HG03060 (cell line): ENCODE data around the gene PITRM1.

ENCODE experiments used
- ATAC-seq: cut with Tn5 transposase; IDR thresholded peaks from one replicate; pipeline ENCODE4 v1.9.1; 2021; ENCODE audit warnings: low read depth, moderate number of reproducible peaks; ENCODE audit not compliant: unreplicated experiment

The PITRM1 gene

GRCh38 chr10:3169673-3170072, 2.9 kb downstream of the PITRM1 start:
- ATAC-seq, result no peak

- no peak for ATAC-seq
Measured at GRCh38 chr10:3169271-3169670, 3.3 kb downstream of the PITRM1 start.

- no peak for ATAC-seq
Measured at GRCh38 chr10:3167611-3168330, 4.8 kb downstream of the PITRM1 start.

- ATAC-seq, result no peak
Measured at GRCh38 chr10:3166496-3167290, 5.9 kb downstream of the PITRM1 start.

DNA sequence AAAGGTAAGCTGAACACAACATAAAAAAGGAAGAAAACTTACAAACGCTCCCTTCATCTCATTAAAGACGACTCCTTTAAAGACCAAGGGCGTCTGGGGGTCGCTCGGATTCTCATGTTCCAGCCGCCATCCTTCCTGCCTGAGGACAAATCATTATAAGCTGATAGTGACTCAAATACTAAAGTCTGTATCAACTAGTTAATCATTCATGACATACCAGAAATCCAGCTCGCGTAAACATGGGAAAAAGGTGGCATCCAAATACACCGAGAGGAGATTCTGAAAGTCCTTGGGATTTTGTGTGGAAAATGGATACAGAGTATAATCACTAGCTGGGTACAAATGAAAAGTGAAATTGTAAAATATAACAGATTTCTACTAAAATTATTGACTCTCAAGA, 7.4 kb downstream of the PITRM1 start:
- ATAC-seq, result no peak

GRCh38 chr10:3163879-3164278, 8.7 kb downstream of the PITRM1 start:
- no peak for ATAC-seq

GRCh38 chr10:3162533-3162932, 10.0 kb downstream of the PITRM1 start:
- ATAC-seq, result no peak

DNA sequence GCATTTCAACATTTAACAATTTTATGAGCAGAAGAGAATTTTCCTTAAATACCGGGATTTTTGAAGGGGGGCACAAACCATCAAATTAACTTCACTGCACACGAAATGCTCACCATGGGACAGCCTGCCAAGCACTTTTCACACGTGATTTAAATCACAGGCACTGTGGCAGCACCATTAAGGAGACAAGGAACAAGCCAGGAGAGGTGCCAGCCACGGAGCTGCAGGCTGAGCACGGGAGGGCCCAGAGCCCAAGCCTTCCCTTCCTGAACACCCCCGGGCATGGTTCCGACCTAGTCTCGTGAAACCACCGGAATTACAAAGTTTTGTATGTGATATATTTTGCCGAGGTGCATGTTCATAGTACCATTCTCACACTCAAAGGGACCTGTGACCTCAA, 13.4 kb downstream of the PITRM1 start:
- ATAC-seq, result no peak

DNA sequence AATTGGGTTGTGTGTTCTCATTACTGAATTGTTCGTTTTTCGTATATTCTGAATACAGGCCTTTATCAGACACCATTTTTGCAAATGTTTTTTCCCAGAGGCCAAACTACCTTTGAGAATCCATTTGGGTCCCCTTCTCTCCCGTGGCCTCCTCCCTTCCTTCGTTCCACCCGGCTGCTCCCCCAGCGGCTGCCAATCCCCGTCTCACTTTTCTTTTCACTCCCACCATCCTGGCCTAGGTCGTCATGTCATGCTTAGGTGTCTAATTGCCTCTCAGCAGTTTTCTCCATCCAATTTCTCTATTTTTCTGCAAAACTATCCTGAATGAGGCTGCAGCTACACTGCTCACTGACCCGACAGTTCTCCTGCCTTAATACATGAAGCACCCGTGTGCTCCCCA, 17.9 kb downstream of the PITRM1 start:
- ATAC-seq, result no peak

DNA sequence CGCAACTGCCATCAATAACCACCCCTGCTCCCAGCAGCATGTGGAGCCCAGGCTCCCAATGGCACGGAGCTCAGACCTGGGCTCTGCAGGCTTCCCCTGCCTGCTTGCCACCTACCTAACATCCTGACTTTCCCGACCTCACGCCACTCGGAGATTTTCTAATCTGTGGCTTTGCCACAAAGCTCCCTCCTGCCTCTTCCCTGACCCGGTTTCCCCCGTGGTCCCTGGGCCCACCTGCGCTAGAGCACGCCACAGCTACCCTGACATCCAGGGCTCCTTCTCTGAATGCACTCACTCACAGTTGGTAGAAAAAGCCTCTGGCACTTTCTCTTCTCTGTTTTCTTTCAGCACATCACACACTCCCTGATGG, 20.0 kb downstream of the PITRM1 start:
- ATAC-seq, result no peak

- no peak for ATAC-seq
Measured at GRCh38 chr10:3151889-3152565, 20.6 kb downstream of the PITRM1 start.

DNA sequence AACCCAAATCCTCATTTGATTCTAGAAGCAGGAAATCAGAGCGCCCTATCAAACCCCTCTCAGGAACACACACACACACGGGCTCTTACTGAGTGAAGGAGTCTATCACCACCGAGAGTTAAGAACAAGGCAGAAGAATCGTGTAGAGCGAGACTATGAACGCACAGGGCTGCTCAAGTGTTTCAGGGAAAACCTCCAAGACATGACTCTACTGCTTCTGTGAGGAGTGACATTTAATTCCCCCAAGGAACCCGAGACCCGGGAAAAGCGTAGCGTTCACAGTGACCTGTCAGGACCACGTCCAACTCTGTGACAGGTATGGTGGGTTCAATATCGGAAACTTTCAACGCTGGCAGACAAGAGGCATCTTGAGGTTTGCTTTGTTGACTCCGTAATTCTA, 21.6 kb downstream of the PITRM1 start:
- no peak for ATAC-seq

DNA sequence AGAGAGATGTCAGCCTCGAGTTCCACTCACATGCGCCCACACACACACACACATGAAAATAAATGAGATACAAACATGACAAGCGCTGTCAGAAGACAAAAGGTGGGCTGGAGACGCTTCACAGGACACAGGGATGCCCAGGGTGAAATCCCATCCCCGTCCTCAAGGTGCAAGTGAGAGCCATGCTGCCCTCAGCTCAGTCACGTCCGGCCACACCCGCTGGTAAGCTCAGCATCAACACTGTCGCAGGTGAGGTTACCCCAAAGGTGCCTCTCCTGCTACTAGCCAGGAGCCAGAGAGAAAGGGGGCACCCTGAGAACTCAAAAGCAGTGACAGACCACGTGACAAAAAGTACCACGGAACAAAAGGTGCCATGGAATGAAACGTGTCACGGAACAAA, 22.2 kb downstream of the PITRM1 start:
- ATAC-seq, result no peak

GRCh38 chr10:3149918-3150317, 22.7 kb downstream of the PITRM1 start:
- ATAC-seq, result no peak

DNA sequence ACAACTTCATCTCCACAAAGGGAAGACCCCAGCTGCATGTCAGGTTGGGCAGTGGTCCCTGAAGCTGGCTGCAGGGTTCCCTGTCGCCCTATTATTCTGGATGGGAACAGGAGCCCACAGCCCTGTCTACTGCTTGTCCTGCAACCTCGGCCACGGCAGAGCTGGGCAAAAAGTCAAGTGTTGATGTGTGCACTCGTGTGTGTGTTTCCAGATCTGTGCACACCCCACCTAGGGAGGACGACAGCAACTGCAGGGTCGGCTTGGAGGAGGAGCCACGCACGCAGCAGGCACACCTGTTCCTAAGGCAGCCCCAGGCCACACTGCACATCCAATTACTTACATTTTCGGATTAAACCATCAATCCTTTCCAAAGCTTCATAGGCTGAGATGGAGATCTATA, 23.6 kb downstream of the PITRM1 start:
- no peak for ATAC-seq

- no peak for ATAC-seq
Measured at GRCh38 chr10:3148041-3148440, 24.5 kb downstream of the PITRM1 start.

GRCh38 chr10:3147117-3147820, 25.3 kb downstream of the PITRM1 start:
- no peak for ATAC-seq

DNA sequence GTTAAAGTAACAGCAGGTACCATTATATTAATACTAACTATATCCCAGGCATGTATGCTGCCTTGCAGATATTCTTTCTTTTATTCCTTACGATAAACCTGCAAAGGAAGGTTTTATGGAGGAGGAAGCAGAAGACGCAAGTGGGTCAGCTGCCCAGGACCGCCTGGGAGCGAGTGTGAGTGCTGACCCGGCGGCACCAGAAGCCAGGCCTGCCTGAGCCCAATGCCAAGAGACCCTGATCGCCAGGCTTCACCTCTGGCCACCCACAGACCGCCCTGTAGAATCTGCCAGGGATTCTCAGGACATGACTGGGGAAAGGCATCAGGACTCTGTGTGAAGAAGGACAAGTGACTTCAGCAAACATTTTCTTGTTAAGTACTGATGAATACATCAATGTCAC, 26.3 kb downstream of the PITRM1 start:
- ATAC-seq, result no peak

GRCh38 chr10:3145366-3145765, 27.2 kb downstream of the PITRM1 start:
- ATAC-seq, result no peak

GRCh38 chr10:3143791-3144434, 28.7 kb downstream of the PITRM1 start:
- ATAC-seq, result no peak

DNA sequence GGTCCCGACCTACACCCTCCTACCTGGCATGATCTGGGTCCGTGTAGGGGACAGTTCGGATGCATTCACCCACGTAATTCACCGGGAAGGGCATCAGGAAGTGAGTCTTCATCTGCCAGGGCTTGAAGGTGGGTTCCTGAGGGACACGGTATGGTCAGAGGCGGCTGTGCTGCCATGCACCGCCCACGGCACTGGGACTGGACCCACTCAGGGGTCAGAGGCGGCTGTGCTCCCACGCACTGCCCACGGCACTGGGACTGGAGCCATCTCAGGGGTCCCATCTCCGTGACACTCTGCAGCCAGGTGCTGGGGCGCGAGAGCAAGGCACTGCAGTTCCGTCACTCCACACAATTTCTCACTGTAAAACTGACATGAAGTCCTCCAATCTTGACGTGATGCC, 29.2 kb downstream of the PITRM1 start:
- ATAC-seq, result no peak
